Measurements from ENCODE around the gene DPEP2NB.

- no peak for TF ChIP-seq CTCF (IDR thresholded peaks at IDR 0.05)
- TF ChIP-seq EP300 (IDR thresholded peaks at IDR 0.05): no peak
- TF ChIP-seq POLR2AphosphoS5 (IDR thresholded peaks at IDR 0.05): no peak
Measured at GRCh38 chr16:67996666-67997065, 19.0 kb downstream of the DPEP2NB start.
